Stimulated activated CD8-positive, alpha-beta memory T cell treated with anti-CD3 and anti-CD28 coated beads, Interleukin-15, amount 100 ng/mL, for 24 hours (primary cell): ENCODE measurements around the gene ATM.
"Not testable (repeated sequence)": the region's sequence is repeated elsewhere in the genome, so short reads cannot be mapped to it uniquely, and the experiment has no call there.

Source experiments
- DNase-seq: peaks from one replicate; pipeline ENCODE4 v3.0.0-alpha.2; 2020; ENCODE audit warnings: low read depth

The ATM gene

DNA sequence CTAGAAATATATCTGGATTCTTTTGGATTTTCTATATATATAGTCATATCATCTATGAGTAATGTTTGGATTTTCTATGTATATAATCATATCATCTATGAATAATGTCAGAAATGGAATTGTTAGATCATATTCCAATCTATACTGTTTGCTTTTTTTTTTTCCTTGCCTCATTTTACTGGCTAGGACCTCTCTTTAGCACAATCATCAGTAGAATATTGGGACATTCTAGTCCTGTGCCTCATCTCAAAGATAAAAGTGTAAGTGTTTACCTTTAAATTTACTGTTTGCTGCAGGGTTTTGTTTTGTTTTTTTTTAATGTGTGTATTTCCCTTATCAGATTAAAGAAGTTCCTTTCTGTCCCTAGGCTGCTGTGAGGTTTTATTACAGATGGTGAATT lies 147.4 kb downstream of the ATM start:
- DNase-seq = no peak

DNA sequence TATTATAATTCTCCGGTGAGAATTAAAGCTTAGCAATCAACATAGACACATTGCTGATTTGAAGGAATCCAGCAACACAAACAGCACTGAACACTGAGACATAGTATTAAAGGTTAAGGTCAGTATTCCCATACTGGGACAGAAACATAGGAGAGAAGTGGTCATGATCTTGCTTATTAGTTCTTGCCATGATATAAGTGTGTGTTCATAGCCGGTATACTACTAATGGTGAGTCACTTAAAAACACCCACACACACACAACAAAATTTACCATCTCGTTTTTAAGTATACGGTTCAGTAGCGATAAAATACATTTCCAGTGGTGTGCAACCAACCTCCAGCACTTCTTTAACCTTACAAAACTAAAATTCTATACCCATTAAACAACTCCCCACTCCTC lies 148.1 kb downstream of the ATM start:
- no peak for DNase-seq

DNA sequence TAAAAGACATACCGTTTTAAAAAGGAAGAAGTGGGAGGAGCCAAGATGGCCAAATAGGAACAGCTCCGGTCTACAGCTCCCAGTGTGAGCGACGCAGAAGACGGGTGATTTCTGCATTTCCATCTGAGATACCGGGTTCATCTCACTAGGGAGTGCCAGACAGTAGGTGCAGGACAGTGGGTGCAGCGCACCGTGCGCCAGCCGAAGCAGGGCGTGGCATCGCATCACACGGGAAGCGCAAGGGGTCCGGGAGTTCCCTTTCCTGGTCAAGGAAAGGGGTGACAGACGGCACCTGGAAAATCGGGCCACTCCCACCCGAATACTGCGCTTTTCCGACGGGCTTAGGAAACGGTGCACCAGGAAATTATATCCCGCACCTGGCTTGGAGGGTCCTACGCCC lies 150.6 kb downstream of the ATM start:
- DNase-seq = not testable (repeated sequence)

DNA sequence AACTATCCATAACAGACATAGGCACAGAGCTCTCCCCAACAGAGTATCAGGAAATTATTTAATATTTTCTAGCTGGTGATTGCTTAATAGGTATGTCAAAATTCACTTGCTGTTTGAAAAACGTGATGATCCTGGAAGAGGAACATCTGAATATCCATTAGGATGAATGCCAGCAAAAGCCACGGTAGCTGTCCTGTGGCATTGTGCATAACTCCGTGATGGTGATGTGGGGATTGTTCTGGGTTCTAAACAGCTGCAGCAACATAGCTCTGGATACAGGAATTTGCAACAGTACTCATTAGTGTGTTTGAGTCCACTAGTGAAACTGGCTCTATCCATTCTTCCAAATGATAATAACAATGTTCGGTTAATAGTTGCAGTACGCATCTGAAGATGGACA lies 165.7 kb downstream of the ATM start:
- DNase-seq = no peak

DNA sequence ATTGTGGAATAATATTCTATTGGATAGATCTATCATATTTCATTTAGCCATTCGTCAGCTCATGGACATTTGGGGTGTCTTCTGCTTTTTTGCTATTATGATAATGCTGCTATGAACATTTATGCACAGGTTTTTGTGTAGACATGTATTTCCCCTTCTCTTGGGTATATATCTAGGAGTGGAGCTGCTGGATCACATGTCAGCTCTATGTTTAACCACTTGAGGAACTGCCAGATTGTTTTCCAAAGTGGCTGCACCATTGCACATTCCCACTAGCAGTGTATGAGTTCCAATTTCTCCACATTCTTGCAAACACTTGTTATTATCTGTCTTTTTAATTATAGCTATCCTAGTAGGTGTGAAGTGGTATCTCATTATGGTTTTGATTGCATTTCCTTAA lies 169.5 kb downstream of the ATM start:
- DNase-seq = no peak

DNA sequence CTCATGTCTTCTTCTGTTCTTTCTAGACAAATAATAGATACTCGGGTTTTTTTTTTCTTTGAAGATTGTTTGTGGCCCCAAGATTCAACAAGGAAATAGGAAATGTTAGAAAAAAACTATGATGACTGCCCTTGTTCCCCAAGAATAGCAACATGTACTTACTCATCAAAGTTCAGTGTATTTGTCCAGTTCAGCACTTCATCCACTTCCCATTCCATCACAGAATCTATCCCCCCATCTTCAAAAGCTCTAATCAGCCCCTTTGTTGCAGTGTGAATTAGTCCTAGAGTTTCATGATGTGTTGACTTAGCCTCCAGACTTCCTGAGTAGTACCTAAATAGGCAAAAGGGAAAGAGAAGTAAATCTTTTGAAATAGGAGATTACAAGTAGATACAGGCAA lies 170.2 kb downstream of the ATM start:
- DNase-seq = no peak

DNA sequence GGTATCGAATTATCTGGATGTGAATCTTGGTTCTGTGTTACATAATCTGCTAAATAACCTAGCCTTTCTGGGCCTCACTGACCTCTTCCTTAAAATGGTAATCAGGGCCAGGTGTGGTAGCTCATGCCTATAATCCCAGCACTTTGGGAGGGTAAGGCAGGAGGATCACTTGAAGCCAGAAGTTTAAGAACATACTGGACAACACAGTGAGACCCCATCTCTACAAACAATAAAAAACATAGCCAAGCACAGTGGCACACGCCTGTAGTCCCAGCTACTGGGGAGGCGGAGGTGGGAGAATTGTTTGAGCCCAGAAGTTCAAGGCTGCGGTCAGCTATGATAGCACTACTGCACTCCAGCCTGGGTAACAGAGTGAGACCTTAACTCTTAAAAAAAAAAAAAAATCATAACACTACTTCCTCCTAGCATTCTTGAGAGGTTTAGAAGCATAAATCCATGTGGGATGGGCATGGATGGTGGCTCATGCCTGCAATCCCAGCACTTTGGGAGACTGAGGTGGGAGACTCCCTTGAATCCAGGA lies 171.9 kb downstream of the ATM start:
- DNase-seq = no peak

DNA sequence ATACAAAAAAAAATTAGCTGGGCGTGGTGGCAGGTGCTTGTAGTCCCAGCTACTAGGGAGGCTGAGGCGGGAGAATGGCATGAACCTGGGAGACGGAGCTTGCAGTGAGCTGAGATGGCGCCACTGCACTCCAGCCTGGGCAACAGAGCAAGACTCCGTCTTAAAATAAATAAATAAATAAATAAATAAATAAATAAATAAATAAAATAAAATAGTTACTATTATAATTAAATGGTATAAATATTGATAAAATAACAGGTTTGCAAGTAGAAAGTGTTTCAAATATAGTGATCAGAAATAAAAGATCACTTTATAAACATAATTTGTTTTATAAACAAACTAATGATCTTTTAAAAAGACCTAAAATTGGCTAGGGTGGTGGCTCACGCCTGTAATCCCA lies 173.8 kb downstream of the ATM start:
- not testable (repeated sequence) for DNase-seq

DNA sequence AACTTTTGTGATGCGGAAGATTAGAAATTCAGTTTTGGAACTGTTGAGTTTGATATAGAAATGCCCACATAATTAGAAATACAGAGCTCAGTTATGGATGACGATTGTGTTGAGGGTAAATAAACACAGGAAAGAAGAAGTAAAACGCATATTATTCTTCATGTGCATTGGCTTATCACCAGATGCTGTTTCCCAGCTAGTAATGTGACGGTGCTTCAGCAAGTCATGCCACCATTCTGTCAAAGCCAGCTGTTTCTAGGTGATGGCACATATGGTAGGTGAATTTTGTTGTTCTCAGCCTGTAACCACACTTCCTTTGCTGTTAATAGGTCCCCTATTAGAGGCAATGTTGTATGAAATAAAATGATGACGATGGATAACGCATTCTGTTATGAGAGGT lies 175.6 kb downstream of the ATM start:
- no peak for DNase-seq

DNA sequence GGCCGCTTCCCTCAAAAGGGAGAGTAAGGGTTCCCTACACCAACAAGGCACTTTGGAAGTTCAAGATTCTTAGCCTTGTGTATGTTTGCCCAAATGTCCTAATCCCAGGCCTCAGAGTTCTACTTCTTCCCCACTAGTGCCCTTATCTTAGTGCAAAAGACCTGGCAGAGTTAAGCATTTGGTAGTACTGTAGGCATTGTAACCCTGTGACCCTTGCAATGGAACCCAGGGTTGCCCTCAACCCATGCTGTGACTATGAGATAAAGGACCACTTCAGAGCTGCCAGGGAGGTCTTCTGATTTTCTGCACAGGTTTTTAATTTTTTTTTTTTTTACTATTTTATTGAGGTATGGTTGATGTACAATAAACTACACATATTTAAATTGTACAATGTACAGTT lies 179.4 kb downstream of the ATM start:
- DNase-seq = no peak

DNA sequence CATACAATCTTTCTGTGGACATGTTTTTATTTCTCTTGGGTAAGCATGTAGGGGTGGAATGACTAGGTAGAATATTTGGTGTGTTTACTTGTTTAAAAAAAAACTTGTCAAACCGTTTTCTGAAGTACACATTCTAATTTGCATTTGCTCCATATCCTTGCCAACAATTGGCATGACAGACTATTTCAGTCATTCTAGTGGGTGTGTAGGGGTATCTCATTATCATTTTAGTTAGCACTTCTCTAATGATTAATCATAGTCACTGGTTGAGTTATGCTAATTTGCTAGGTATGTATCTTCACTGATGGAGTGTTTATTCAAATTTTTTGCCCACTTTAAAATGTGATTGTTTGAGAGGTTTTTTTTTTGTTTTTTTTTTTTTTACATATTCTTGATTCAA lies 180.2 kb downstream of the ATM start:
- DNase-seq = no peak

DNA sequence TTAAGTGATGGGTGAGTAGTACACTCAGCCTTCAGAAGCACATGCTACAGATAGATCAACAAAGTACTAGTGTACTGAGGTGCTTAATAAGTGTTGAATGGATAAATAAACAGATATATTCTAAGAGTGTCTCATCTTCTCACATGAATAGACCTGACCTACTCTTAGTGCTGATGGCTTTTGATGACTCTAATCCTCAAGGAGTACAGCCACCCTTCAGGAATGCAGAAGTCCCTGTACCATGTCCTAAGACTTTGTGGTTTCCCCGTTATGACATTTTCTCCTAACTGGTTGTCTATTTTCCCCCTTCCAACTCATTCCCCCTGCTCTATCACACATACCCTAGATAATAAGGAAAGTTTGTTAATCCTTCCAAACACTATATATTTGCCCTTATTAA lies 182.8 kb downstream of the ATM start:
- no peak for DNase-seq

DNA sequence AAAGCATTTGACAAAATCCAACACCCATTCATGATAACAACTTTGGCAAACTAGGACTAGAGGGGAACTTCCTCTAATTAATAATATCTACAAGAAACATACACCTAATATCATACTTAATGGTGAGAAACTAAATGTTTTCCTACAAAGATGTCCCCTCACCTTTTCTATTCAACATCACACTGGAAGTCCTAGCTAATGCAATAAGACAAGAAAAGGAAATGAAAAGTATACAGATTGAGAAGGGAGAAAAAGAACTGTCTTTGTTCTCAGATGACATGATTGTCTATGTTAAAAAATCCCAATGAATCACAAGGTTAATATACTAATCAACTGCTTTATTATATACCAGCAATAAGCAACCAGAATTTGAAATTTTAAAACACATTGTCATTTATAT lies 192.1 kb downstream of the ATM start:
- DNase-seq = no peak

DNA sequence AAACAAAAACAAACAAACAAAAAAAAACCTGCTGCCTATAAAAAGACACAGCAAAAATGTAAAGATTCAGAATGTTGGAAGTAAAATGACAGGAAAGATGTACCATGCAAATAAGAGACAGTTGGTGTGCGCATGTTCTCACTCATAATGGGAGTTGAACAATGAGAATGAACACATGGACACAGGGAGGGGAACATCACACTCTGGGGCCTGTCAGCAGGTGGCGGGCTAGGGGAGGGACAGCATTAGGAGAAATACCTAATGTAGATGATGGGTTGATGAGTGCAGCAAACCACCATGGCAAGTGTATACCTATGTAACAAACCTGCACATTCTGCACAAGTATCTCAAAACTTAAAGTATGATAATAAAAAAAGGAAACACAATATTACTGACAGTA lies 194.7 kb downstream of the ATM start:
- DNase-seq = not testable (repeated sequence)
